H1 (cell line): ENCODE measurements around the gene NTRK2. TPM values are rescaled to one million over a fixed set of nuclear protein-coding genes. Genes with fewer than 3 reads are reported as not detected.

Experiments used
- HDAC6 ChIP-seq: IDR thresholded peaks from one replicate; pipeline ENCODE4 v1.7.1; 2012; ENCODE audit warnings: low read depth, mild to moderate bottlenecking, inconsistent platforms, low read length, moderate library complexity
- RBBP5 ChIP-seq: IDR thresholded peaks from 2 replicates; pipeline ENCODE4 v1.7.1; 2012; ENCODE audit warnings: low read depth, mild to moderate bottlenecking, inconsistent platforms, low read length, moderate library complexity, borderline replicate concordance
- USF2 ChIP-seq: IDR thresholded peaks from 2 replicates; pipeline ENCODE4 v1.6.1; 2011; ENCODE audit warnings: low read length, improper control_type of control experiment
- polyA plus RNA-seq, 7 experiments: library from polyadenylated mRNA; depleted of rRNA in 3 of 7; stranded (reverse) in 5 of 7; unstranded in 2 of 7; fragments of >200 nt in 5 of 7; fragments of 200-250 nt in 2 of 7; gene quantifications; 1 replicate in 5 of 7; 2 replicates in 1 of 7; 4 replicates in 1 of 7; pipeline versions ENCODE4 v1.2.1 to v1.2.3, GENCODE V29; 2011 to 2013; ENCODE audit warnings: missing spikeins in 2 of 7, mixed read lengths in 2 of 7
- total RNA-seq: library from RNA; stranded (reverse); fragmentation: NEBNext Ultra II Directional; extraction: Animal tissue kit (Norgen Biotek cat#: 25700); gene quantifications from 2 replicates; pipeline ENCODE4 v1.2.1, GENCODE V29; 2021

Gene NTRK2
- total and polyA plus RNA-seq, 2 of the 8 experiments (the other 6 are each of a cell fraction or from before 2014, with no cell fraction given) = 0.03 to 0.04 TPM

DNA sequence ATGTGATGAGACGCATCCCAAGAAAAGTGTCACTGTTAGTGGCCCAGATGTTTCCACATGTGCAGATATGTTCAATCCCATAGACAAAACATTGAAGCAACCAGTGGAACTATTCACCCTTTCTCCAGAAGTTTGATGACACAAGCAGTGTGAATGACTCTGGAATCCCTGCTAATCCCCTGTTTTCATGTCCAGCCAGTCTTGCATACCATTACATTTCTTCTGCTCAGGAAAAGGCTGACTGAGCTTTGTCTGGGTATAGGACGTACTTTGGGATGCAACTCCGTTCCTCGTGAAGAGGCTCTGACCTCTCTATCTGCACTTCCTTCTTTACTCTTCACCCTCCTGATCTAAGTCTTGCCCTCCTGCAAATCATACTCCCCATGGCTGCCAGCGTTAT, 172.4 kb downstream of the NTRK2 start (continued):
- TF ChIP-seq USF2 = no peak
- TF ChIP-seq HDAC6 = no peak
- TF ChIP-seq RBBP5 = no peak
